HPDE6-E6E7 (cell line): ENCODE data around the gene MTURN.
A peak's percentile ranks its signal among the peaks of the same experiment; 100 is the strongest.
"Not testable (repeated sequence)": the region's sequence is repeated elsewhere in the genome, so short reads cannot be mapped to it uniquely, and the experiment has no call there.

ENCODE experiments used
- DNase-seq: peaks from one replicate; pipeline ENCODE4 v3.0.0; 2011; ENCODE audit warnings: missing footprints; ENCODE audit errors: extremely low spot score

MTURN gene

DNA sequence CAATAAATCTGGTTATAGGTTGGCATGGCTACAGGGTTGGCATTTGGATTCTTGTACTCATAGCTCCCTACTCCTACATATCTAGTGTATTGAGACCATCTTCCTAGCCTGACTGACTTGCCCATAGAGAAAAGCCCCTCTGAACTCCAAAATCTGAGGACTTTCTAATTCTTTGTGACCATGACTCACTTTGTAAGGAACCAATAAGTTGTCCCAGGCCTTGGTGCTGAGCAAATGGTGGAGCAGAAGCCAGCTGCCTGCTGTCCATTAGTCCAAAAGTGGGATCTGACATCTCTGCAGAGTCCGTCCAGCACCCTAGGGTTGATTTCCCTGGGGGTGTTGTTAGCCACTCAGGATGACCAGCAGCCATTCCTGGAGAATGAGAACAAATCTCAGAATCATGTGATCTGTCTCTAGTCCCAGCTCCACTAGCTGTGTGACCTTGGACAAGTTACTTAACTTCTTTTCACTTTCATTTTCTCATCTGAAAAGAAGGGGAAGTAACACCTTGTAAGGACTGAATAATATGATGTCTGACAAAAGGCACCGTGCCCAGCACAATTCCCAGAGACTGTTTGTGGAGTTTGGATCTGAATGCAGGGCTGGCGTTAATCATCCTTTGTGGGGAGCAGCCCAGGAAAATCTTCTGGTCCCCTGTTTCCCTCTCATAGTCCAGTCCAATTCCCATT lies 44.1 kb downstream of the MTURN start:
- DNase-seq, result no peak

- no peak for DNase-seq
These were observed 45.9 kb downstream of the MTURN start for GRCh38 chr7:30180718-30181117.

DNA sequence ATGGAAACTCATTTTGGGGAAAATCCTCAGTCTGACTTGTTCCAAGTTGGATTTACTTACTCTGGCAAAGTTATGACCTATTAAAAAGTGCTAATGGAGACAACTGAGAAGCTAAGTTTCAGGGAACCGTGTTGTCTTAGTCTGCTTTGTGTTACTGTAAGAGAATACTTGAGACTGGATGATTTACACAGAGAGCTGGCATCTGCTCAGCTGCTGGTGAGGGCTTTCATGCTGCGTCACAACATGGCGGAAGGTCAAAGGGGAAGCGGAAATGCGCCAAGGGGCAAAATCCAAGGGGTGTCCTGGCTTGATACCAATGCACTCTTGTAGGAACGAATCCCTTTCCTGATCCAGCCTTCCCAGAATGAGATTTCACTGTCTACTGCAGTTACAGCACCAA lies 46.4 kb downstream of the MTURN start:
- no peak for DNase-seq

DNA sequence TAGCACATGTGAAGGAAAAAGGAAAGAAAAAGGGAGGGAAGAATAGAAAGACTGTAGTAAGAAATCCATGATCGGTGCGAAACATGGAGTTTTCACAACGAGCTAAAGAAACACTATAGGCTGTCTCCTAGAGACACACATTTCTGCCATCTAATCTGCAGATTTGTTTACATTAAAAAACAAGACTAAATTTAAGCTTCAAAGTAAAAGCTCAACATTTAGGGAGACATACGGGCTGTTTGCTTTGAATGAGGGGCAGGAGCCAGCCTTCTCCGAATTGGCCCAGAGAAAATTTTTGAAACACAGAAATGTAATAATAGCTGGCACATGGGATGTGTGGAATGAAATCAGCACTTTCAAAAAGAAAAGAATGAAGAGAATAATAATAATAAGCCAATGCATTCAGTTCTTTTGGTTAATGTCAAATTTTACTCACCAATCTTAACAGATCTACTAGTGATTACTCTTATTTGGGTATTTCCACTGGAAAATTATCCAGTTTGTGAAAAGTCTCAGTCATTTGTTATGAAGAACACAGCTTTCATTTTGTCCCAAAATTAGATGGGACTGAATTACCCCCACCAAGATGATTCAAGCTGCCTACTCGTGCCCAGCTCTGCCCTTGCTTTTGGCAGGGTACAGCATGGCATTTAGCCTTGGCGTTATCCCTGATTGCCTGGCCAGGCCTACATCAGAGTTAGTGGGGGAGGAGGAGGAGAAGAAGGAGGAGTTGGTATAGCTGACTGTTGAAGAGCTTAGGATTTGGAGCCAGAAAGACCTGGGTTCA lies 47.1 kb downstream of the MTURN start:
- DNase-seq, result no peak

GRCh38 chr7:30182814-30183213 lies 48.0 kb downstream of the MTURN start:
- no peak for DNase-seq

DNA sequence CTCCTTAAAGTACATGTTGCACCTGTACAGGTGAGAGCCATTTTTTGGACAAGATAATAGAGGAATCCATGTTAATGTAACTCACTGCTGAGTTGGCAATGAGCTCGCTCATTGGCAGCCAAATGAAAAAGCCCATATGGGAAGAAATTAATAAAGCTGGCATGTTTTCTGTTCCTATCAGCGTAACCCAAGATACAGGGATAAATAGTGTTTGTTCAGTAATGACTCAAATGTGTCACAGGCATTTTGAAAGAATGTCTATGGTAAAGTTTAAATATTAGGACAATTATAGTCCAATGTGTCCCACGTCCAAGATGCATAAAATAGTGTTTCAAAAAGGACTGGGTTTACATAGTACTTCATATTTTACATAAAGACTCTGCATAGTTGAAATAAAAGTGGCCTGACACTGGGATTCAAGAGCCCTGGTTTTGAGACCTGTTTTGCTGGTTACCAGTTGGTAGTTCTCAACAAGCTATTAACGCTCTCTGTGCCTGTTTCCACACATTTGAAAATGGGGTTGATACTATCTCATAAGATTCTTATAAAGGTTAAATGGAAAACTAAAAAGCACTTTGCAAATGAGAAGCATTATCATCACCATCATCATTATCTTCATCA lies 49.1 kb downstream of the MTURN start:
- no peak for DNase-seq

GRCh38 chr7:30184791-30185487 lies 50.2 kb downstream of the MTURN start:
- no peak for DNase-seq

- no peak for DNase-seq
These were observed 50.7 kb downstream of the MTURN start for GRCh38 chr7:30185496-30185895.

GRCh38 chr7:30186725-30187124 lies 51.9 kb downstream of the MTURN start:
- no peak for DNase-seq

- DNase-seq, result no peak
These were observed 52.7 kb downstream of the MTURN start for GRCh38 chr7:30187513-30187912.

DNA sequence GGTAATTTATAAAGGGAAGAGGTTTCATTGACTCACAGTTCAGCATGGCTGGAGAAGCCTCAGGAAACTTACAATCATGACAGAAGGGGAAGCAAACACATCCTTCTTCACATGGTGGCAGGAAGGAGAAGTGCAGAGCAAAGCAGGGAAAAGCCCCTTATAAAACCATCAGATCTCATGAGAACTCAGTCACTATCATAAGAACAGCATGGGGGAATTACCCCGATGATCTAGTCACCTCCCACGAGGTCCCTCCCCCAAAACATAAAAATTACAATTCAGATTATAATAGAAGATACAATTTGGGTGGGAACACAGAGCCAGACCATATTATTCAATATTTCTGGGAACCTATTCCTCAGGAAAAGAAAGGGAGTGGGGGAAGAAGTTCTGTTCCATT lies 53.6 kb downstream of the MTURN start:
- not testable (repeated sequence) for DNase-seq

DNA sequence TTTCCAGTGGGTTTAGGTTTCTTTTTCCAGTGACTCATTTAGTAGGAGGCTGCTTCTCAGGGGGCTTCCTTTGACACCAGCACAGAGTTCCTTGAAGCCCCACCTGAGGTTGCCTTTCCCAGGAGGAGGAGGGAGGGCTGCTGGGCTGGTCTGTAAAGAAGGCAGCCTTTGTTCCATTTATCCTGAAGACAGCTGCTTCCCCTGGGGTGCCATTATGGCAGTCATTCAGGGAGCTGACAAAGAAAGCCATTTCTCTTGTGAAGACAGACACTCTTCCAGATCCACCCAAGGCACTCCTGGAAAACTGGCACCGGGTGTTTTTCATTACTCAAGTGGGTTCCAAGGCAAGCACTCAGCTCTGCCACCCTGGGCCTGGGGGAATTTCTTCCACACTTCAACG lies 54.0 kb downstream of the MTURN start:
- DNase-seq, result no peak

DNA sequence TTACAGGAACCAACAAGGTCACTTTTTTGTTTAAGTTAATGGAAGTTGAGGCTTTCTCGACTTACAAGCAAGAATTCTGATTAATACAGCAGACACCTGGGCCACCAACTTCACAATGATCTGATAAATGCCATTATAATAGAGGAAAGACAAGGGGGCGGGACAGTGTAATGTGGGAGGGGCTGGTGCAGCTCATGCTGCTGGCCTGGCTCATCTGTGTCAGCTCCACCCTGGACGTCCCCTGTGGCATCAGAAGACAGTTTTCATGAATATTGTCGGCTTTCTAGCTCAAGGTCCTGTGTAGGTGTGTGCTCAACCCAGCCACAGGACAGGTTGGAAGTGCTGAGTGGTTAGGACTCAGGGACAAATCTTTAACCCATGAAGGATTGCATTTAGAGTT lies 57.0 kb downstream of the MTURN start:
- no peak for DNase-seq

- no peak for DNase-seq
These were observed 58.7 kb downstream of the MTURN start for GRCh38 chr7:30193336-30193943.

DNA sequence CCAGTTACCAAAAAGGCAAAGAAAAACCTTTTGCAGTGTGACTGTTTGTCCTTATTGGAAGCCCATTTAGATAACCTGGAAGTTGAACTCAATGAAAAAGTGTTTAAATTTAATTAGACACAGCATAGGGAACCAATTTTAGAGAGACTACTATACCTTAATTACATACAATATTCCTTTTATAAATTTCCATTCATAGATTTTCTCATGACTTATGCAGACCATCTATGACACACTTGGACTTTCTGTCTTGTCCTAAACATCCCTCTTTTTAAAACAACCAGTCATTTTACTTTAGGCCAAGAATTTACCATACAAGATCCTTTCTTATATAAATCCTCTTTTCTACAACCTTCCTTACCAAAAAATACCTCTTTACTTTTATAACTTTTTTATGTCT lies 61.6 kb downstream of the MTURN start:
- no peak for DNase-seq

DNA sequence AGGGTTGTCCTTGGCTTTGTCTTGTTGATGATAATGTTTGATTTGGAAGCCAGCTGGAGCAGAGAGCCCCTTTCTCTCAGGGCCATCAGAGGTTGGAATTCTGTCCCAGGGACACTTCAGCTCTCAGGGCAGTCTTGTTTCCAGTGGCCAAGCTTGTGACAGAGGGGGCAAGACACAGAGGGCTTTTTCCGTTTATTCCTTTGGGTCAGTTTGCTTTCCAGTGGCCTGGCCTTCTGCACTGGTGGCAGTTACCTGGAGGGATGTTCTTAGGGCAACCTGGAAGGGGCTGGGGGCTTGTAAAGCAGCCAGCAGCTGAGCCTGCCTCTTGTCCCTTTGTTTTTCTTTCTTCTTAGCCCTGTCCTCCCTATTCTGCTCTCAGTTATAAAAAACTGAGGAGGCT lies 62.7 kb downstream of the MTURN start:
- no peak for DNase-seq

- no peak for DNase-seq
These were observed 64.5 kb downstream of the MTURN start for GRCh38 chr7:30199271-30199670.

GRCh38 chr7:30200591-30200990 lies 65.8 kb downstream of the MTURN start:
- DNase-seq, result no peak

DNA sequence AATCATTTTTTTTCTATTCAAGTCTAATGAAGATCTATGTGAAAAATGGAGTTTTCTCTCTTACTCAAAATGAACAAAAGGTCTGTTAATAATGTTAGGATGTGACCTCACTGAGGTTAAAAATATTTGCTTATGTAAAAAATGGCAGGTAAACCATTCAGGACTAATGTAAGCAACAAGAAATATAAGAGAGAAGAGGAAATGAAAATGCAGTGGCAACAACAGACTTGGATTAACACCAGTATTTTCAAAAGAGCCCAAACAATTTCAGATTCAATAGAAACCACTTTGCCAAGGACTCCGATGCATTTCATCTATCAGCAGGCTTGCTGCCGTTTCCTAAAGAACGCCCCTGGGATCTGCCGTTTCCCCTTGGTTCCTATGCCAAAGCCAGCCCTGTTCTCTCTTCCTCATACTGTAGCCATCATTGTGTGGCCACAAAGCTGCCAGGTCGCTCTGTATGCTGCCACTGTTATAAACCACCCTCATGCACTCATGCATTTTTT lies 66.4 kb downstream of the MTURN start:
- DNase-seq, result no peak

DNA sequence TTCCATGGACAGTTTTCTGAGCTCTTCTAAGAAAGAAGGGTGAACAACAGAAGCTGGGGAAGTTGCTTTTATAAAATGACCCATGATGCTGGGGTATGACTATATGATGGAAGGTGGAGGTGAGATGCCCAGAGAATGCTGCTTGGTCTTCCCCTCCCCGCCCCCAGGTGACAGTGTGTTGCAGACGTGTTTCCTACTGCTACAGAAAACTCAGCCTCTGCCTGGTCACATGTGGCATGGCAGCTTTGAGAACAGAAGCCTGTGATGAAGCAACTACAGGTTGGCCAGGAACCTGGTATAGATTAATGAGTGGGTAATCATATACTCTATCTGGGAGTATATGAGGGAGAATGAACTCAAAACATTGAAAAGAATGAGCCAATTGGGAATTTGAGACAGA lies 67.1 kb downstream of the MTURN start:
- no peak for DNase-seq

DNA sequence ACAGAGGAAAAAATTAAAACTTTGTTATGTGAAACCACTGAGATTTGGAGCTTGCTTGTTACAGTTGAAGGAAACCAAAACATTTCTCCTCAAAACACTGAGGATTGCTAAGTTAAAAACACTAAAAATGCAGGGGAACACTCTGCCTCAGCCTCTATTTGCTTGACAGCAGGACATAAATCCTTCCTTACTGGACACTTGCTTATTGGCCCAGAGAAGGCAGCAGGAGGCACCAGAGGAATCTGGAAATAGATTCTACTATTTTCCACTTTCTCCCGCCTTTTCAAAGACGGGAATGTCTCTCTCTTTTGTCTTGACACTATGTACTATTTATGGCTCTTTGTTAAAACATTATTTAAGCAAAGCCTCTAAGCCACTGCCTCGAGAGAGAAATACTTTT lies 67.9 kb downstream of the MTURN start:
- no peak for DNase-seq

- peak; percentile 93 for DNase-seq
These were observed 71.7 kb downstream of the MTURN start for GRCh38 chr7:30206491-30206890.
